Myocyte (in vitro differentiated cells): ENCODE measurements around the gene BAAT. TPM values are rescaled to one million over a fixed set of nuclear protein-coding genes. Genes with fewer than 3 reads are reported as not detected.

Source experiments
- DNase-seq: peaks from one replicate; pipeline ENCODE4 v3.0.0-alpha.2; 2012; ENCODE audit warnings: low read depth
- total RNA-seq: library from RNA; depleted of rRNA; stranded (reverse); fragments of >200 nt; gene quantifications from 2 replicates; pipeline ENCODE4 v1.2.3, GENCODE V29; 2014

Gene BAAT
- total RNA-seq, 1 donor from 2014 or later = 0.37 TPM

GRCh38 chr9:101398930-101399642 lies 14.3 kb upstream of the BAAT start:
- DNase-seq = peak; percentile 20

- DNase-seq = peak; percentile 100
These were observed 13.5 kb upstream of the BAAT start, which contains the start of the genes MRPL50 and ZNF189 for GRCh38 chr9:101398068-101398929. MRPL50 (minus strand) TSS chr9:101398618; CDS start chr9:101398592, 26 bp downstream. ZNF189 (plus strand) TSS chr9:101398851; CDS start chr9:101399157, 306 bp downstream.

GRCh38 chr9:101397746-101398067 lies 12.9 kb upstream of the BAAT start:
- DNase-seq = peak; percentile 18

GRCh38 chr9:101394687-101395086 lies 9.9 kb upstream of the BAAT start:
- no peak for DNase-seq

GRCh38 chr9:101393135-101393534 lies 8.3 kb upstream of the BAAT start:
- DNase-seq = no peak

- DNase-seq = no peak
These were observed 3.7 kb upstream of the BAAT start for GRCh38 chr9:101388507-101388993.

- DNase-seq = peak; percentile 52
These were observed 3.2 kb upstream of the BAAT start for GRCh38 chr9:101387871-101388506.

GRCh38 chr9:101383361-101383760 lies 1.4 kb downstream of the BAAT start:
- peak; percentile 17 for DNase-seq

- DNase-seq = no peak
These were observed 2.9 kb downstream of the BAAT start for GRCh38 chr9:101381833-101382342.

GRCh38 chr9:101381118-101381517 lies 3.7 kb downstream of the BAAT start:
- no peak for DNase-seq

GRCh38 chr9:101380295-101380694 lies 4.5 kb downstream of the BAAT start:
- DNase-seq = no peak

GRCh38 chr9:101376111-101376848 lies 8.5 kb downstream of the BAAT start:
- DNase-seq = peak; percentile 40

GRCh38 chr9:101375546-101375945 lies 9.3 kb downstream of the BAAT start:
- DNase-seq = no peak

GRCh38 chr9:101372327-101373118 lies 12.3 kb downstream of the BAAT start:
- DNase-seq = no peak

- DNase-seq = no peak
These were observed 13.0 kb downstream of the BAAT start for GRCh38 chr9:101371813-101372212.

- DNase-seq = no peak
These were observed 14.8 kb downstream of the BAAT start for GRCh38 chr9:101369884-101370531.

GRCh38 chr9:101369286-101369685 lies 15.5 kb downstream of the BAAT start:
- no peak for DNase-seq

- DNase-seq = no peak
These were observed 17.5 kb downstream of the BAAT start for GRCh38 chr9:101367323-101367722.

GRCh38 chr9:101366038-101366756 lies 18.6 kb downstream of the BAAT start:
- DNase-seq = no peak
